GM13977 (cell line): ENCODE results near the gene AK2.
"Not testable (repeated sequence)": the region's sequence is repeated elsewhere in the genome, so short reads cannot be mapped to it uniquely, and the experiment has no call there.

Experiments used
- DNase-seq: peaks from one replicate; pipeline ENCODE4 v3.0.0; 2012; ENCODE audit warnings: low spot score
- in situ Hi-C: fragments of 300-500 bp; cut with MboI; formaldehyde crosslinking; loops from one replicate; pipeline ENCODE4 v1.12.0; 2022; ENCODE audit warnings: low sequenced_read_pairs, low pct_unique_long_range_greater_than_20kb, mixed read lengths, inconsistent platforms; ENCODE audit not compliant: unreplicated experiment
- TF ChIP-seq, protein P1 (sequence below): IDR thresholded peaks from 2 replicates; pipeline ENCODE4 v1.5.1; 2012; ENCODE audit warnings: mild to moderate bottlenecking, control low read depth; ENCODE audit not compliant: insufficient read depth; ENCODE audit errors: extremely low read depth, missing control alignments

The AK2 gene

GRCh38 chr1:32977546-32978087 lies 59.1 kb downstream of the AK2 start:
- TF ChIP-seq, protein P1, sequence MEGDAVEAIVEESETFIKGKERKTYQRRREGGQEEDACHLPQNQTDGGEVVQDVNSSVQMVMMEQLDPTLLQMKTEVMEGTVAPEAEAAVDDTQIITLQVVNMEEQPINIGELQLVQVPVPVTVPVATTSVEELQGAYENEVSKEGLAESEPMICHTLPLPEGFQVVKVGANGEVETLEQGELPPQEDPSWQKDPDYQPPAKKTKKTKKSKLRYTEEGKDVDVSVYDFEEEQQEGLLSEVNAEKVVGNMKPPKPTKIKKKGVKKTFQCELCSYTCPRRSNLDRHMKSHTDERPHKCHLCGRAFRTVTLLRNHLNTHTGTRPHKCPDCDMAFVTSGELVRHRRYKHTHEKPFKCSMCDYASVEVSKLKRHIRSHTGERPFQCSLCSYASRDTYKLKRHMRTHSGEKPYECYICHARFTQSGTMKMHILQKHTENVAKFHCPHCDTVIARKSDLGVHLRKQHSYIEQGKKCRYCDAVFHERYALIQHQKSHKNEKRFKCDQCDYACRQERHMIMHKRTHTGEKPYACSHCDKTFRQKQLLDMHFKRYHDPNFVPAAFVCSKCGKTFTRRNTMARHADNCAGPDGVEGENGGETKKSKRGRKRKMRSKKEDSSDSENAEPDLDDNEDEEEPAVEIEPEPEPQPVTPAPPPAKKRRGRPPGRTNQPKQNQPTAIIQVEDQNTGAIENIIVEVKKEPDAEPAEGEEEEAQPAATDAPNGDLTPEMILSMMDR: no peak
- DNase-seq: no peak
- in situ Hi-C loops: no loop called here

- DNase-seq, in situ Hi-C loops: not testable (repeated sequence)
Observed at GRCh38 chr1:32975055-32975454, 61.6 kb downstream of the AK2 start.

GRCh38 chr1:32973458-32973857 lies 63.2 kb downstream of the AK2 start:
- DNase-seq, in situ Hi-C loops: not testable (repeated sequence)

DNA sequence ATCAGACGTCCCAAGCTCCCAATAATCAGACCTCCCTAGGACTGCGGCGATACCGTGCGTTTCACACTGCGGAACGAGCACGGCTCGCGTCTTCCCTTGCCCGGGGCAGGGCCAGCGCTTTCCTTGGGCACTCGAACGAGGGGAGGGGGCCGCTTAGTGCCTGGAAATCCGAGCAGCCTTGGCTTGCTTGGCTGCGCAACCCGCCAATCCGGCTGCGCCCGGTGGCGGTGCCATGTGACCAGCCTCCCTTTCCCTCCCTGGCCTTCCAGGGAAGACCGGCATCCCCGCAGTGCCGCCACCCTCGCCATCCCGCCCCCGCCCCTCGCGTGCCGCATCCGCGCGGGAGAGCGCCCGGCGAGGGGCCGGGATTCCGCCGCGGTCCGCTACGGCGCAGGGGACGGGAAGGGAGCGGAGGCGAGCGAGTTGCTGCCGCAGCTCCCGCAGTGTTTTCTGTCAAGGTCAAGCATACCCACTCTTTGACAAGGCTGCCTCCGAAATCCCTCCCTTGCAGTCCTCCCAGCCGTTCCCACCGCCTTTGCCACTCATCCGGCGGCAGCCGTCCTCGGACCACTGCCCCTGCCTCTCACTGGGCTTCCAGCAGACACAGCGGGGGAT lies 63.8 kb downstream of the AK2 start:
- peak; percentile 48 for DNase-seq
- TF ChIP-seq, protein P1: no peak
- in situ Hi-C loops: no loop called here

GRCh38 chr1:32971576-32971975 lies 65.1 kb downstream of the AK2 start:
- TF ChIP-seq, protein P1: no peak
- DNase-seq: no peak
- in situ Hi-C loops: no loop called here

- in situ Hi-C loops: no loop called here
- TF ChIP-seq, protein P1: no peak
- no peak for DNase-seq
Observed at GRCh38 chr1:32971156-32971555, 65.5 kb downstream of the AK2 start.

GRCh38 chr1:32969566-32969965 lies 67.1 kb downstream of the AK2 start:
- TF ChIP-seq, protein P1: no peak
- in situ Hi-C loops: no loop called here
- DNase-seq: no peak
